HG03565 (cell line): ENCODE results near the gene EXD1.

Experiments used
- ATAC-seq: cut with Tn5 transposase; IDR thresholded peaks from one replicate; pipeline ENCODE4 v1.9.1; 2021; ENCODE audit warnings: mild to moderate bottlenecking, moderate library complexity; ENCODE audit not compliant: unreplicated experiment

The EXD1 gene

DNA sequence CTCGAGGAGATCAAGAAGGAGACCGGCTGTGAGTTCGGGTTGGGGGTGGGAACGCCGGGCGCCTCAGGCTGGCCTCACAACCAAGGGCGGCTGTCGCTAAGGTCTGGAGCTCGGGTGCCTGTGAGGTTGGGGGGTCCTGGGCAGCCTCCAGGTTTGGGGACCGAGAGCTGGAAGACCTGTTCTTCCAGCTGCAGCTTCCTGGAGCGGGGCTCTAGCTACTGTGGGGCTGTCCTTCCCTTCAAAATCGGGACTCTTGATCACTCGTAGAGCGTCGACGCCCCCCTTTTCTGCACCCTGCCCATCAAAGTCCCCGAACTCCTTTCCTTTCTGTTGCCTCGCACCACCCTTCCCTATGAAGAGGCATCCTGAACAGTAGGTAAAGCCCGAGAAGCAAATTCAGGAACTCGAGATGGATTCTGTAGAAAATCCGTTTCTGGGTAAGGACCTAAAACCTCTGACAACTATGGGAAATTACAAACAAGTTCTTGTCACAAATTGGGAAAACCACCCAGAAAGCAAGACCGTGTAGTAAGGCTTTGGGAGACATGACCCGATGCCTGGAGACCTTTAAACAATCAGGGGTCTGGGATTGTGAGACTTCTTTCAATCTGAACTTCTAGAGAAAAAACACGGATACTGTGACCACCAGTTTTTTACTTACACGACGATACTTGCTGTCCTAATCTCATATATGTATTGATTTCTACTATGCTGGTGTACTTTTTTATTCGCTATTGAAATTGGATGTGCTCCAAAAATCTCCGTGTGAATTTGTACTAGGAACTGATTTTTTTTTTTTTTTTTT lies 1.1 kb upstream of the EXD1 start:
- peak; percentile 25 for ATAC-seq

DNA sequence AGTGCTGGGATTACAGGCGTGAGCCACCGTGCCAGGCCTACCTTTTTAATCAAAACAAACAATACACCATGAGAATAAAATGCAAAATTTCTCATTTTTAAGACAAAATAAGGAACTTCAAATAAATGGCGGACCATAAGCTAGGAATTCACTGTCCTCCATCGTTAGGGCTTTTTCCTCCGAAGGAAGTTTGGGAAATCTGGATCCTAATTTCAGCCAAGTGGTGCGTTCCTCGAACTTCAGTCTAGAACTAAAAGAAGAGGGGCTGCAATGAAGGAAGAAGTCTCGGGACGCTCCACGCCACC lies 260 bp downstream of the EXD1 start:
- no peak for ATAC-seq

DNA sequence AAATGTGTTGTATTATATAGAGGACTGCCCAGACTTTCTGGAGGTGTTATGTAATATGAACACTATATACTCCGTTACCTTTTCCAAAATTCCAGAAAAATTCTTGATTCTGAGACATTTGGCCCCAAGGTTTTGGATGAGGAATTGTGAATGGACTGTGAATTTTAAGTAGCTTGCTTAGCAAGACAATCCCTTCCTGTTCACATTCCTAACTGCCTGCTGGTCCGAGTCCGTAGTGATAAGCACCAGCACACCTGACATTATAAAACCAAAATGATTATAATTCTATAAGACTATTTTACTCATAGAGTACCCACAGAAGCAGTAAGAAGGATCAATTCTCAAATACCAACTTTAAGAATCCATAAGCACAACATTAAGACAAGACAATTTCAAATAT lies 11.2 kb downstream of the EXD1 start:
- no peak for ATAC-seq

DNA sequence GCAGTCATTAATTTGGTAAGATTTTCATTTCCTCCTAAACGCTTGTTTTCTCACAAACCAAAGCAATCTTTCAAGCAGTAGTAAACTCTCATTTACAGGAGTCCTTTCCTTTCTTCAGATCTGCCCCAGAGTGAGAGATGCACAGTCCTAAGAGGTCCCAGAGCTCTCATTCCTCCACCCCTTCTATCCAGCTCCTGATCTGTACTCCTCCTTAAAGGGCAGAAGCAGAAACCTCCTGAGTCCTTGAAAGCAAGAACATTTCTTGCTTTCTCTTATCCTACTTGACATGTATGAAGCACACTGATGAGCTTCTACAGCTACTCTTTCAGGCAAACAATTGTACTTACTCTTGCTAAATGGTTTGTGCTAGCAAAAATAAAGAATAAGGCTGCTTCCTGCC lies 11.7 kb downstream of the EXD1 start:
- ATAC-seq: no peak

DNA sequence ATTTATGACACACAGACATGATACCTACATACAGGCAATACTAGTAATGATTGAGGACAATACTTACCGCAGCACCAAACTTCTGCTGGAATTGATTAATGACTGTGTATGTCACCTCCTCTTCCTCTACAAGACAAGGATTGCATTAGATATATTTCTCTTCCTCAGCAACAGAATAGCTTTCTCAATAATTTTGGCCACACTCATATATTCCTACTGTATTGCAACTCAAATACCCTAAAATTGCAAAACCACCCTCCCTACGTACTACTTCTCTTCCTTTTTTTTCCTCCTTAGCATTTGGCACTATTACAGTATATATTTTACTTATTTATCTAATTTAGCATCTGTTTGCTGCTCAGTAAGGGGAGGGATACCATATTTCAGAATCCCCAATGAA lies 14.8 kb downstream of the EXD1 start:
- no peak for ATAC-seq

DNA sequence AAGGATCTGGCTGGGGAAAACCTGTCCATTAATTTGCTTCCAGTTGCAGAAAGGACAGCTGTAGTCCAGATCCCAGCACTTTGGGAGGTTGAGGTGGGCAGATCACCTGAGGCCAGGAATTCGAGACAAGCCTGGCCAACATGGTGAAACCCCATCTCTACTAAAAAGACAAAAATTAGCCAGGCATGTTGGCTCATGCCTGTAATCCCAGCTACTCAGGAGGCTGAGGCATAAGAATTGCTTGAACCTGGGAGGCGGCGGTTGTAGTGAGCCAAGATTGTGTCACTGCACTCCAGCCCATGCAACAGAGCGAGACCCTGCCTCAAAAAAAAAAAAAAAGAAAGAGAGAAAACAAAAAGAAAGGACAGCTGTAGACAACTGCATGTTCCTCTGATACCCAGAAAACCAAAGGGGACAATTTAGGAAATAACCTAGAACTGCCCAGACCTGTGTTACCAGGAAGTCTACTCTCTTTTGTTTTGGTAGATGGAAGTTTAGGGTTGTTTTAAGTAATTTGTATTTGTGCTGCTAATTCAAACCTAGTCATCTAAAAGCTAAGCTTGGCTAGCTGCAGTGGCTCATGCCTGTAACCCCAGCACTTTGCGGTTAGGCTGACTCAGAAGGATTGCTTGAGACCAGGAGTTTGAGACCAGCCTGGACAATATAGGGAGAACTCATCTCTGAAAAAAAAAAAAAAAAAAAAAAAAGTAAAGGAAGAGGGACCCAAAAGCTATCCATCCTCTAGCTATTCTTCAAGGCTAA lies 22.7 kb downstream of the EXD1 start:
- ATAC-seq: no peak

DNA sequence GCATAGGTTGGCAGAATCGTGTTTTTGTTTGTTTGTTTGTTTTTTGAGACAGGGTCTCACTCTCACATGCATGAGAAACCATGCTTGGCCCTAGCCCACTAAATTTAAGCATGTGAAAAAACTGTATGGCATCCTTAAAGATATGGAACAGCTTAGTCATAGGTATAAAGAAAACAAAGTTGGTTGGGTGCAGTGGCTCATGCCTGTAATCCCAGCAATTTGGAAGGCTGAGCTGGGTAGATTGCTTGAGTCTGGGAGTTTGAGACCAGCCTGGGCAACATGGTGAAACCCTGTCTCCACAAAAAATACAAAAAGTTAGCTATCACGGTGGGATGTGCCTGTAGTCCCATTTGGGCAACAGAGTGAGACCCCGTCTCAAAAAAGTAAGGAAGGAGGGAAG lies 25.2 kb downstream of the EXD1 start:
- ATAC-seq: no peak

DNA sequence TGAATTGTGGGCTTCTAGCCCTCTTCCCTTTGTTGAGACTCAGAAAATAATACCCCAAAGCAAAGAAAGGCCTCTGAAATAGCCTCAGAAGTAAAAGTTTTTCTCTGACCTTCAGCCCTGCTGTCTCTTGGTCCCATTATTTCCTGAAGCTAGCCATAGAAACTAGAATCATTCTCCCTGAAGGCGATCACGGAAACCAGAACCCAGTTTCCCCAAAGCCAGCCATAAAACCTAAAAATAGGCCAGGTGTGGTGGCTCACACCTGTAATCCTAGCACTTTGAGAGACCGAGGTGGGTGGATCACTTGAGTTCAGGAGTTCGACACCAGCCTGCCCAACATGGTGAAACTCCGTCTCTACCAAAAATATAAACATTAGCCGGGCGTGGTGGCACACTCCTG lies 27.2 kb downstream of the EXD1 start:
- ATAC-seq: no peak

DNA sequence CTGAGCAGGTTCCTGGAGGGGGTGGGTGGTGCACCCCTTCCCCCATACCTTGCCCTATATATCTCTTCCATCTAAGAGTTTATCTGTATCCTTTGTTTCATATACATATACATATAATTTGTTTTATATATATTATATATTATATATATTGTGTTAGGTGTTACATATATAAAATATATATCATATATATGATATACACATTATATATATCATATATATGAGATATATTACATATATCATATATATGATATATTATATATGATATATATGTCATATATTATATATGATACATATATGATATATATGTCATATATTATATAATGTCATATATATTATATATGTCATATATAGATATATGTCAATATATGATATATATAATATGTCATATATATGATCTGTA lies 31.1 kb downstream of the EXD1 start:
- no peak for ATAC-seq

DNA sequence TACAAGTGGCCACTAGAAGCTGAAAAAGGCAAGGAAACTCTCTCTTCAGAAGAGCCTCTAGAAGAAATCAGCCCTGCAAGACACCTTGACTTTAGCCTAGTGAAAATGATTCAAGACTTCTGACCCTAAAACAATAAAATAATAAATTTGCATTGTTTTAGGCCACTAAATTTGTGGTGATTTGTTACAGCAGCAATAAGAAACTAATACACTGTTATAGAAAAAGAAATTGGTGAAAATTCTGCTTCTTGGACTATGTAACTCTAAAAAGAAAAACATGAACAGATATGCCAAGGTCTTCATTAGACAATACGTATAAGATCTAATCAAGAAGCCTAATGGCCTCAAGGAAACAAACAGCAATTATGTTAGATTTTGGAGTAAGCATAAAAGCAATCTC lies 36.1 kb downstream of the EXD1 start:
- no peak for ATAC-seq

DNA sequence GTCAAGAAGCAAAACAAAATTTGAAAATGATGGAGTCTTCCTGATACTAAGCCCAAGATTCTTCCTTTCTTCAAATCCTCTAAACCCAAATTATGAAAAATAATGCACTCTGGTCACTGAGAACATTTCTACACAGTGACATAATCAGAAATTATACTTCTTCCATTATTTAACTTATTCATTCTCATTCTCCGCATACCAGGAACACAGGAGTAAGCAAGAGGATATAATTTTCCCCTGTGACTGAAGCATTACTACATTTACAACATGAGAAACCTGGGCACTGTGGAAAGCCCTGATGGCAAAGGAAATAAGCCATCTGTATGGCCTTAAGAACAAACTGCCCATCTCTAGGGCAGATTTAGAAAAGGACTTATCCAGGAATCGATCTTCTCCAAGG lies 47.0 kb downstream of the EXD1 start:
- no peak for ATAC-seq

DNA sequence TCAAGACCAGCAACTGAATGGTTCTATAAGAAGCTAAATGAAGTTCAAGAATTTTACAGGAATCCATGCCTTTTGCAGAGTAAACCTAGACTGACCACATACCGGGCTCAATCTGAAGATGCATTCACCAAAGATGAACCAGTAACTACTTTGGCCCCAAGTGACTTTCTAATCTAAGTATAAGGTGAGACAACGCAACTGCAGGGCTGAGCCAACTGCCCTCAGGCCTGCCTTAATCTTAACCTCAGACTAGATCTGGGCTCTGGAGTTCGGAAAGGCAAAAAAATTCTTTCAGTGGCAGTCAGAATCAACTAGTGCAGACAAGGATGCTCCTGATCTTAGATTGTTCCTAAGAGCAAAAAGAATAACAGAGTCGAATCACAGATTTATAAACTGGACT lies 48.3 kb downstream of the EXD1 start:
- no peak for ATAC-seq

DNA sequence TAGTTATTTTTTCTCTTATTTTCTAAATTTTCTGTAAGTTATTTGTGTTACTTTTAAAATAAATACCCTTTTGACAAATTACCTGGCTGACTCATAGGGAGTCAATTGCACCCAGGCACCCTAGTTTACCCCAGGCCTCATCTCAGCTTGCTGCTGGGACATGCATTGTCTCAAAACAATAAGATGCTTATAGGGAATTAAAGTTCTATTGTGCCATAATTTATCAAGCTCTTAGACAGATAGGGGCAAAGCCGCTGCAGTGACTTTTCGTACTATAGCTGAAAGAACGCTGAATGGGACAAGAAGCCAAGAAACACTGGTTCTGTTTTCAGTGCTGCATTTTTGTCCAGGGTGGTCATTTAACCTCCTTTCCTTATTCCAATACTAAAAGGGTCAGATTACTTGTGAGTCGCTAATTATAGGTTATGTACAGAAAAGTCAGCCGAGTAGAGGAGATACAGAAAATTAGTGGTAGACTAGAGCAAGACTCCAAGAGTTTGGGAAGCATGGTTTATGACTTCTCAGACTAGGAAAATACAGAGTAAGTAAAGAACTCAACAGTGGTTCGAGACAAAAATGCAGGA lies 50.3 kb downstream of the EXD1 start:
- ATAC-seq: no peak

DNA sequence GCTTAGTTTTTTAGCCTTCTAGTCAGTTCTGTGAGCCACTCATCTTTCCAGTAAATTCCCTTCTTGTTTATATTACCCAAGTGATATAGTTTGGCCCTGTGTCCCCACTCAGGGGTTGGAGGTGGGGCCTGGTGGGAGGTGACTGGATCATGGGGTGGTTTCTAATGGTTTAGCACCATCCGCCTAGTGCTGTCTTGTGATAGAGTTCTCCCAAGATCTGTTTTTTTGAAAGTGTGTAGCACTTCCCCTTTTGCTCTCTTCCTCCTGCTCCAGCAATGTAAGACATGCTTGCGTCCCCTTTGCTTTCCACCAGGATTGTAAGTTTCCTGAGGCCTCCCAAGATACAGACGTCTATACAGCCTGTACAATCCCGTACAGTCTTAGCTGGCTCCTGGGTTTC lies 60.8 kb downstream of the EXD1 start:
- no peak for ATAC-seq

DNA sequence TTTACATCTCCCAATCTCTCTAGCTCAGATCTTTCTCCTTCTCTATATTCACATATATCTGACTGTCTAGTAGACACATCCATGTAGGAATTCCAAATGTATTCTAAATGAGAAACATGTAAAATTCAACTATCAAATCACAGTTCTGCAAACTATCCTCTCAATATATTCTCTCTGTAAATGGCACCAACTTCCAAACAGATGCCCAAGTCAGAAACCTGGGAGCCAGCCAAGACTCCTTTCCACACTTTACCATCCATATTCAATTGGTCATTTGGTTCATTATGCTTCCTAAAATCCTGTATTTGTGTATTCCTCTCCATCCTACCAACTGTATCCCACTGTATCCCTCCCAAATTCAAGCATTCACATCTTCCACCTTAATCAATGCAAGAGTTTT lies 61.5 kb downstream of the EXD1 start:
- ATAC-seq: no peak

DNA sequence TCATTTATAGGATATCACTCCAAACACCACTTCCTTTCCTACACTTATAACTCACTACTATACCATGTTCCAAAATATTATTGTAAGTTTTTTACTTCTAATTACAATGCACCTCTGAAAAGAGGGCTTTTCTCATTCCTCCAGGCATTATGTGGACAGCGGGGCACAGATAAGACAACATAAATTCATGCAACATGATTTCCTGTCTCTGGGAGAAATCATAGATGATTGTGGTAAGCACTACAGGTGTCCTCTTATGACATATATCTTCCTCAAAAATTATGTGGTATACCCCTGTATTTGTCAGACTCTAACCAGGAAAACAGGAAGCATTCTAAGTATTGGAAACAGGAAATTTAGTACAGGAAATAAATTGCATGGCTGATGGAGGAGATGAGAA lies 68.8 kb downstream of the EXD1 start:
- ATAC-seq: no peak

DNA sequence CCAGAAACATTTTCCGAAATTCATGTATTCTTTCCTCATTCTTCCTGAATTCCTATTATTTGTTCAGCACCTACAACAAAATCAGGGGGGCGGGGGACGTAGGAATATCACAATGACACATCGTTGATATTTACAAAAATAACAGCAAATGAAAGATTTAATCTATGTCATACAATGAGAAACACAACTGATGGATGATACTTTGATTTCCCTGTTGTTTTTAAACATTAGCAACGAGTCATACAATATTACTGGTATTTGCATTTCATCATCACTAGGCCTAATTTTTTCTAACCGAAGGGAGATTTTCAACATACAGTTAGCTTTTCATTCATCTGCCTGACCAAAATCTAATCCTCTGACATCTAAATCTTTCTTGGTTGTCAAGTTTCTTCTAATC lies 69.2 kb downstream of the EXD1 start:
- no peak for ATAC-seq

DNA sequence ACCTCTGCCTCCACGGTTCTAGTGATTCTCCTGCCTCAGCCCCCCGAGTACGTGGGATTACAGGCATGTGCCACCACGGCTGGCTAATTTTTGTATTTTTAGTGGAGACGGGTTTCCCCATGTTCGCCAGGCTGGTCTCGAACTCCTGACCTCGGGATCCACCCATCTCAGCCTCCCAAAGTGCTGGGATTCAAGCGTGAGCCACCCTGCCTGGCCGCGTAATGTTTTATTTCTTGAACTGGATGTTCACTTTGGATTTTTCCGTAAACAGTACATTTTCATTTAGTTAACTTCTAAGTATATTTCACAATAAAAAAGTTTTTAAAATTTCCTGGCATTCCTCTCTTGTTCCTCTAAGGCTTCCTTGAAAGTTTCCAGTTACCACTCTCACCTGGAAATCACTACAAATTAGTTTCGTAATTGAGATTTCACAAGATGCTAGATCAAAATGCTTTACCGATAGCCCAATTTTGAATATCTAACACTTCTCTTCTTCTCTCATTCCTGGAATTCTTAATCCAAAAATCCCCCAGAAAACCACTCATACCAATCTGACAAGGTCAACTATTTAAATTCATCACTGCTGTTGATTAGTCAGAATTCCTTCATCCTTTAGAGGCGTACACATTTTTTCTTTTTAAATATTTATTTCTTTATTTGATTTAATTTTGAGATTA lies 69.8 kb downstream of the EXD1 start:
- ATAC-seq: no peak

DNA sequence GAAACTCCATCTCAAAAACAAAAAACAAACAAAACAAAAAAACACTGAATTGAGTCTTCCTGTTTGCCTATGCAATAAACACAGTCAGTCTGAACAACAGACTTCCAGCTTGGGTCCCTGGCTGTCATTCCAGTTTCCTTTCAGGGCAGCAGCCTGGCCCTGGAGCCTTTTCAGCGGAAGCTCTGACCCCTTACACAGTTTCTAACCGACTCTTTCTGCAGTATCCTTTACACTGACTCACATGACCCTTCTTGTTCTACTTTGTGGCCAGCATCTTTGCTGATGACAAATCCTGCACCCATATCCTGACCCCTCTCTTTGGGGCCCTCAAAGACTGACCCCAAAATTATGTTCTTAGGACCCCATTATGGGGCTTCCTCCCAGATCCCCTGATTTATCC lies 76.1 kb downstream of the EXD1 start:
- no peak for ATAC-seq

DNA sequence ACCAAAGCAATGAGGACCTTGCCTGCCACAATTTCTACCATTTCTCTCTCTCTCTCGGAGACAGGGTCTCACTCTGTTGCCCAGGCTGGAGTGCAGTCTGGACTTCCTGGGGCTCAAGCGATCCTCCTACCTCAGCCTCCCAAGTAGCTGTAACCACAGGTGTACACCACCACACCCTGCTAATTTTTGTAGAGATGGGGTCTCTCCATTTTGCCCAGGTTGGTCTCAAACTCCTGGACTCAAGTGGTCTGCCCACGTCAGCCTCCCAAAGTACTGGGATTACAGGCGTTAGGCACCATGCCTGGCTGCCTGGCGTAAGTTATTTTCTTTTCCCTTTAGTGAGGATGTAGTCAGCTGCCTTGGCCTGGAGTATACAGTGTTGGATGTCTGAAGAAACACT lies 76.8 kb downstream of the EXD1 start:
- ATAC-seq: no peak

DNA sequence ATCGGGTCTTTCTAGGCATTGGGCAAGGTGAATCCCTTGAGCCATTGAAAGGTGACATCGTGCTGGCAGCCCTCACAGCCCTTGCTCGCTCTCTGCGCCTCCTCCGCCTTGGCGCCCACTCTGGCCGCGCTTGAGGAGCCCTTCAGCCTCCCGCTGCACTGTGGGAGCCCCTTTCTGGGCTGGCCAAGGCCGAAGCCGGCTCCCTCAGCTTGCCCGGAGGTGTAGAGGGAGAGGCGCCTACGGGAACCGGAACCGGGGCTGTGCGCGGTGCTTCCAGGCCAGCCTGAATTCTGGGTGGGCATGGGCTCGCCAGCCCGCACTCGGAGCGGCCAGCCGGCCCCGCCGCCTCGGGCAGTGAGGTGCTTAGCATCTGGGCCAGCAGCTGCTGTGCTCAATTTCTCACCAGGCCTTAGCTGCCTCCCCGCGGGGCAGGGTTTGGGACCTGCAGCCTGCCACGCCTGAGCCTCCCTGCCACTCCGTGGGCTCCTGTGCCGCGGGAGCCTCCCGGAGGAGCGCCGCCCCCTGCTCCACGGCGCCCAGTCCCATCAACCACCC lies 79.0 kb downstream of the EXD1 start:
- ATAC-seq: no peak

DNA sequence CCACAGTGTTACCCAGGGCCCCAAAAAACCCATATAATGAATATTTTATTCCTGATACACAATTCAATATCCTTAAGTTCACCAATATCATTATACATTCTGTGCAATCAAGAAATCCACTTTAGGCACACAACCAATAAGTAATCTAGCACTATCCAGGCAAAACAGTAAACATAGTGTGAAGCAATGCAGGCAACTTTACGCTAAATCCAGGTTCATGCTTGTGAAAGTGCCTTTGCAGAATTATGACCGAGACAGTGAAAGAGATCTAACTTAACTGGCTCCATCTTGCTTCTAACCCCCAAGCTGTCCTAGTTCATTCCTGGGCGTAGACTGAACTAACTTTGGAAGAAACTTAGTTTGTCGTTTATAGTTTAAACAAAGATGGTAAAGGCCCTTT lies 80.3 kb downstream of the EXD1 start:
- ATAC-seq: no peak
